Peyer's patch (tissue), 4 donors: ENCODE data around the gene SPDYE6. TPM values are rescaled to one million over a fixed set of nuclear protein-coding genes. Genes with fewer than 3 reads are reported as not detected.

ENCODE experiments used
- DNase-seq, 3 donors: peaks; one replicate each; pipeline ENCODE4 v3.0.0-alpha.2; 2017 to 2019
- H3K27ac ChIP-seq, 4 donors: fragments of 200-600 bp; sonication (generic); one replicate each; pipeline ENCODE4 v1.5.1; 2016 to 2019
- H3K27me3 ChIP-seq, 2 donors: fragments of 200-600 bp; sonication (generic); one replicate each; pipeline ENCODE4 v1.5.1; 2019
- H3K36me3 ChIP-seq, 3 donors: fragments of 200-600 bp; sonication (generic); one replicate each; pipeline ENCODE4 v1.5.1; 2016 to 2019
- H3K4me1 ChIP-seq, 4 donors: fragments of 200-600 bp; sonication (generic); one replicate each; pipeline ENCODE4 v1.5.1; 2016 to 2019
- H3K4me3 ChIP-seq, 4 donors: fragments of 200-600 bp; sonication (generic); 1 replicate in 3 of 4; 2 replicates in 1 of 4; pipeline ENCODE4 v1.5.1; 2016 to 2019; ENCODE audit warnings: mild to moderate bottlenecking in 1 of 4
- H3K9me3 ChIP-seq, 4 donors: fragments of 200-600 bp; sonication (generic); one replicate each; pipeline ENCODE4 v1.5.1; 2016 to 2019; ENCODE audit warnings: mild to moderate bottlenecking in 1 of 4
- POLR2A ChIP-seq, 2 donors: fragments of 450-650 bp; IDR thresholded peaks; one replicate each; pipeline ENCODE4 v1.5.1; 2017; ENCODE audit warnings: antibody characterized with exemption in 2 of 2, mild to moderate bottlenecking in 2 of 2, moderate library complexity in 2 of 2
- total RNA-seq, 4 donors: library from RNA; depleted of rRNA; stranded (reverse); fragments of >200 nt; gene quantifications; one replicate each; pipeline ENCODE4 v1.1.0, GENCODE V29; 2016
- TF ChIP-seq, protein P1 (sequence below), 6 experiments: fragments of 450-650 bp in 4 of 6; fragments of 200-600 bp in 2 of 6; sonication (generic) in 1 of 6; IDR thresholded peaks; one replicate each; pipeline ENCODE4 v1.5.1; 2017 to 2019; ENCODE audit warnings: antibody characterized with exemption in 6 of 6, mild to moderate bottlenecking in 3 of 6, moderate library complexity in 1 of 6

SPDYE6 gene
- total RNA-seq, 4 donors from 2014 or later, result not detected

- Histone ChIP-seq H3K4me1 (peaks cover 0 to 8% (median 3%) of the 10 kb centered on the region in 4 donors), H3K36me3 (peaks cover 0 to 36% (median 0%) of the 10 kb centered on the region in 3 donors), H3K4me3 (peak overlapping the region; percentile 70 to 94 (median 82)), H3K27ac (peak overlapping the region; percentile 74 to 86 (median 76)), H3K9me3 (no peaks in the 10 kb centered on the region), H3K27me3 (no peaks in the 10 kb centered on the region)
- no peak for DNase-seq
- TF ChIP-seq, protein P1, sequence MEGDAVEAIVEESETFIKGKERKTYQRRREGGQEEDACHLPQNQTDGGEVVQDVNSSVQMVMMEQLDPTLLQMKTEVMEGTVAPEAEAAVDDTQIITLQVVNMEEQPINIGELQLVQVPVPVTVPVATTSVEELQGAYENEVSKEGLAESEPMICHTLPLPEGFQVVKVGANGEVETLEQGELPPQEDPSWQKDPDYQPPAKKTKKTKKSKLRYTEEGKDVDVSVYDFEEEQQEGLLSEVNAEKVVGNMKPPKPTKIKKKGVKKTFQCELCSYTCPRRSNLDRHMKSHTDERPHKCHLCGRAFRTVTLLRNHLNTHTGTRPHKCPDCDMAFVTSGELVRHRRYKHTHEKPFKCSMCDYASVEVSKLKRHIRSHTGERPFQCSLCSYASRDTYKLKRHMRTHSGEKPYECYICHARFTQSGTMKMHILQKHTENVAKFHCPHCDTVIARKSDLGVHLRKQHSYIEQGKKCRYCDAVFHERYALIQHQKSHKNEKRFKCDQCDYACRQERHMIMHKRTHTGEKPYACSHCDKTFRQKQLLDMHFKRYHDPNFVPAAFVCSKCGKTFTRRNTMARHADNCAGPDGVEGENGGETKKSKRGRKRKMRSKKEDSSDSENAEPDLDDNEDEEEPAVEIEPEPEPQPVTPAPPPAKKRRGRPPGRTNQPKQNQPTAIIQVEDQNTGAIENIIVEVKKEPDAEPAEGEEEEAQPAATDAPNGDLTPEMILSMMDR (IDR thresholded peaks at IDR 0.05), result no peak
- no peak for TF ChIP-seq POLR2A (IDR thresholded peaks at IDR 0.05)
These were observed 40.4 kb upstream of the SPDYE6 start for GRCh38 chr7:102396710-102397019.

- Histone ChIP-seq H3K9me3 (no peaks in the 10 kb centered on the region), H3K4me1 (peaks cover 0 to 8% (median 3%) of the 10 kb centered on the region in 4 donors), H3K27ac (peak within 1 kb of the TSS; percentile 74 to 86 (median 76)), H3K27me3 (no peaks in the 10 kb centered on the region), H3K36me3 (peaks cover 0 to 31% (median 0%) of the 10 kb centered on the region in 3 donors), H3K4me3 (peak within 1 kb of the TSS; percentile 70 to 94 (median 82))
- TF ChIP-seq POLR2A (IDR thresholded peaks at IDR 0.05), result peak; percentile 24 to 41
- TF ChIP-seq, protein P1 (IDR thresholded peaks at IDR 0.05), result no peak
- peak; percentile 88 to 96 (median 93) for DNase-seq
These were observed 39.8 kb upstream of the SPDYE6 start, which contains the start of gene PRKRIP1 for GRCh38 chr7:102395873-102396709. Gene PRKRIP1 (plus strand): TSS chr7:102396363. CDS start chr7:102396412, 49 bp downstream.

- no peak for DNase-seq
- Histone ChIP-seq H3K27ac (peak overlapping the region; percentile 74 to 86 (median 76)), H3K9me3 (no peaks in the 10 kb centered on the region), H3K36me3 (peaks cover 0 to 26% (median 0%) of the 10 kb centered on the region in 3 donors), H3K4me3 (peak overlapping the region; percentile 70 to 94 (median 82)), H3K4me1 (peaks cover 0 to 8% (median 3%) of the 10 kb centered on the region in 4 donors), H3K27me3 (no peaks in the 10 kb centered on the region)
- TF ChIP-seq POLR2A (IDR thresholded peaks at IDR 0.05), result no peak
- TF ChIP-seq, protein P1 (IDR thresholded peaks at IDR 0.05), result no peak
These were observed 39.3 kb upstream of the SPDYE6 start for GRCh38 chr7:102395592-102395872.

DNA sequence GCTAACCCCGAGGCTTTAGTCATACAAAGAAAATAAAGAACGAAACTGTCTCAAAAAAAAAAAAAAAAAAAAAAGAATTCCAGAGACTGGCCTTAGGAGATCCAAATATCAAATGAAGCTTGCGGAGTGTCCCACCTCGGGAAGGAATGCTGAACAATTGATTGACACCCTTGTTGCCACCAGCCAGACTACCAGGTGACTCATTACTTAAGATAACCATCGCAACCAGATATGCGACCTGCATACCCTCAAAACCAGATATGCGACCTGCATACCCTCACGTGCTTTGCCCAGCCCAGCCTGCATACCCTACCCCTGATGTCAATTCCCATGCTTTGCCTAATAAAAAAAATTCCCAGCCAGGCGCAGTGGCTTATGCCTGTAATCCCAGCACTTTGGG lies 37.2 kb upstream of the SPDYE6 start:
- Histone ChIP-seq H3K27me3 (no peaks in the 10 kb centered on the region), H3K4me1 (peaks cover 0 to 8% (median 3%) of the 10 kb centered on the region in 4 donors), H3K9me3 (no peaks in the 10 kb centered on the region), H3K4me3 (no peak overlapping the region), H3K36me3 (peaks cover 0 to 12% (median 0%) of the 10 kb centered on the region in 3 donors), H3K27ac (no peak overlapping the region)
- no peak for DNase-seq
- no peak for TF ChIP-seq POLR2A (IDR thresholded peaks at IDR 0.05)
- TF ChIP-seq, protein P1 (IDR thresholded peaks at IDR 0.05), result no peak

- peaks cover 0 to 12% (median 0%) of the 10 kb centered on the region in 3 donors for H3K36me3 ChIP-seq
- no peak overlapping the region for H3K4me3 ChIP-seq
- H3K27me3 ChIP-seq, result no peaks in the 10 kb centered on the region
- H3K9me3 ChIP-seq, result no peaks in the 10 kb centered on the region
- DNase-seq, result no peak
- H3K4me1 ChIP-seq, result peaks cover 0 to 6% (median 3%) of the 10 kb centered on the region in 4 donors
- no peak overlapping the region for H3K27ac ChIP-seq
- TF ChIP-seq, protein P1 (IDR thresholded peaks at IDR 0.05), result no peak
These were observed 36.1 kb upstream of the SPDYE6 start for GRCh38 chr7:102392330-102392729.
